MM.1S (cell line): ENCODE measurements around the gene DOK6.

ENCODE experiments used
- DNase-seq: peaks from one replicate; pipeline ENCODE4 v3.0.0-alpha.2; 2015
- H2AFZ ChIP-seq: fragments of 300-600 bp; sonication (generic); 2 replicates; pipeline ENCODE4 v1.6.0; 2016; ENCODE audit warnings: antibody characterized with exemption, low read length
- H3F3A ChIP-seq: fragments of 300-600 bp; sonication (generic); 2 replicates; pipeline ENCODE4 v1.6.1; 2016; ENCODE audit warnings: mild to moderate bottlenecking, antibody characterized with exemption, low read length, moderate library complexity, mixed read lengths; ENCODE audit not compliant: insufficient read depth
- H3K27ac ChIP-seq: fragments of 300-600 bp; sonication (generic); 2 replicates; pipeline ENCODE4 v1.5.1; 2016; ENCODE audit warnings: mild to moderate bottlenecking, low read length
- H3K27me3 ChIP-seq: fragments of 300-600 bp; sonication (generic); replicated peaks from 2 replicates; pipeline ENCODE4 v1.6.0; 2016; ENCODE audit warnings: low read length; ENCODE audit not compliant: insufficient read depth
- H3K36me3 ChIP-seq: fragments of 300-600 bp; sonication (generic); replicated peaks from 2 replicates; pipeline ENCODE4 v1.6.1; 2016; ENCODE audit warnings: mild to moderate bottlenecking, low read length, mixed read lengths; ENCODE audit not compliant: insufficient read depth
- H3K4me1 ChIP-seq: fragments of 300-600 bp; sonication (generic); 2 replicates; pipeline ENCODE4 v1.6.1; 2016; ENCODE audit warnings: low read length, mixed read lengths
- H3K4me2 ChIP-seq: fragments of 300-600 bp; sonication (generic); 2 replicates; pipeline ENCODE4 v1.6.0; 2016; ENCODE audit warnings: low read depth, low read length
- H3K4me3 ChIP-seq: fragments of 300-600 bp; sonication (generic); 2 replicates; pipeline ENCODE4 v1.5.1; 2016; ENCODE audit warnings: low read length, mixed read lengths
- H3K79me2 ChIP-seq: fragments of 300-600 bp; sonication (generic); 2 replicates; pipeline ENCODE4 v1.6.1; 2016; ENCODE audit warnings: mixed run types, low read length, mixed read lengths
- H3K9ac ChIP-seq: fragments of 300-600 bp; sonication (generic); 2 replicates; pipeline ENCODE4 v1.6.1; 2016; ENCODE audit warnings: low read length, mixed read lengths
- H3K9me2 ChIP-seq: fragments of 300-600 bp; sonication (generic); replicated peaks from 2 replicates; pipeline ENCODE4 v1.6.1; 2016; ENCODE audit warnings: mild to moderate bottlenecking, low read length, mixed read lengths; ENCODE audit not compliant: insufficient read depth
- H3K9me3 ChIP-seq: fragments of 300-600 bp; sonication (generic); replicated peaks from 2 replicates; pipeline ENCODE4 v1.6.1; 2016; ENCODE audit warnings: mild to moderate bottlenecking, low read length, mixed read lengths; ENCODE audit not compliant: insufficient read depth
- H4K20me1 ChIP-seq: fragments of 300-600 bp; sonication (generic); 2 replicates; pipeline ENCODE4 v1.6.1; 2016; ENCODE audit warnings: mild to moderate bottlenecking, low read length, moderate library complexity, mixed read lengths; ENCODE audit not compliant: insufficient read depth
- CTCF ChIP-seq: fragments of 300-600 bp; sonication (generic); IDR thresholded peaks from 2 replicates; pipeline ENCODE4 v1.5.1; 2016; ENCODE audit warnings: antibody characterized with exemption, low read length, mixed read lengths
- EZH2 ChIP-seq: fragments of 300-600 bp; sonication (generic); optimal IDR thresholded peaks from 2 replicates; pipeline ENCODE3; 2017; ENCODE audit warnings: low read depth, mild to moderate bottlenecking, antibody characterized with exemption, low read length, mixed read lengths
- EZH2phosphoT487 ChIP-seq: fragments of 300-600 bp; sonication (generic); IDR thresholded peaks from 2 replicates; pipeline ENCODE4 v1.6.1; 2018; ENCODE audit warnings: antibody characterized with exemption, low read length

Gene DOK6

GRCh38 chr18:69705987-69706386, 305.3 kb downstream of the DOK6 start:
- no peaks in the 10 kb centered on the region for H4K20me1 ChIP-seq
- H3K9me3 ChIP-seq = no peaks in the 10 kb centered on the region
- H3K9me2 ChIP-seq = no peaks in the 10 kb centered on the region
- no peak overlapping the region for H3K4me3 ChIP-seq
- no peaks in the 10 kb centered on the region for H3F3A ChIP-seq
- no peak overlapping the region for H3K27ac ChIP-seq
- H3K9ac ChIP-seq = no peak overlapping the region
- no peak overlapping the region for H3K4me2 ChIP-seq
- DNase-seq = no peak
- H3K27me3 ChIP-seq = no peaks in the 10 kb centered on the region
- H2AFZ ChIP-seq = no peak overlapping the region
- H3K79me2 ChIP-seq = no peaks in the 10 kb centered on the region
- no peaks in the 10 kb centered on the region for H3K4me1 ChIP-seq
- no peaks in the 10 kb centered on the region for H3K36me3 ChIP-seq
- TF ChIP-seq EZH2phosphoT487 (no peak), CTCF (no peak), EZH2 (no peak)

GRCh38 chr18:69708844-69709243, 308.2 kb downstream of the DOK6 start:
- Histone ChIP-seq H3K4me2 (no peak overlapping the region), H3K9me3 (no peaks in the 10 kb centered on the region), H3K9me2 (no peaks in the 10 kb centered on the region), H4K20me1 (no peaks in the 10 kb centered on the region), H3K27me3 (no peaks in the 10 kb centered on the region), H3K79me2 (no peaks in the 10 kb centered on the region), H2AFZ (no peak overlapping the region), H3K27ac (no peak overlapping the region), H3K9ac (no peak overlapping the region), H3K36me3 (no peaks in the 10 kb centered on the region), H3F3A (no peaks in the 10 kb centered on the region), H3K4me1 (no peaks in the 10 kb centered on the region), H3K4me3 (no peak overlapping the region)
- TF ChIP-seq EZH2phosphoT487 (no peak), EZH2 (no peak), CTCF (no peak)
- no peak for DNase-seq

- Histone ChIP-seq H3K36me3 (no peaks in the 10 kb centered on the region), H3K4me3 (no peak overlapping the region), H3K27me3 (no peaks in the 10 kb centered on the region), H3K9ac (no peak overlapping the region), H3K4me2 (no peak overlapping the region), H3K9me3 (0 out of 2 replicates have a peak, but pooled peaks cover 3% of the 10 kb centered on the region), H4K20me1 (no peaks in the 10 kb centered on the region), H3K79me2 (no peaks in the 10 kb centered on the region), H2AFZ (no peak overlapping the region), H3F3A (no peaks in the 10 kb centered on the region), H3K4me1 (no peaks in the 10 kb centered on the region), H3K9me2 (no peaks in the 10 kb centered on the region), H3K27ac (no peak overlapping the region)
- TF ChIP-seq EZH2 (no peak), CTCF (no peak), EZH2phosphoT487 (no peak)
- no peak for DNase-seq
Measured at GRCh38 chr18:69715191-69715795, 314.6 kb downstream of the DOK6 start.
